Loucy (cell line): ENCODE measurements around the gene EBPL.

Experiments
- H2AFZ ChIP-seq: fragments of 200-600 bp; sonication (generic); 2 replicates; pipeline ENCODE4 v1.6.0; 2016; ENCODE audit warnings: antibody characterized with exemption, mild to moderate bottlenecking, low read length, moderate library complexity
- H3F3A ChIP-seq: fragments of 200-600 bp; 2 replicates; pipeline ENCODE4 v1.6.0; 2016; ENCODE audit warnings: antibody characterized with exemption, low read depth, mild to moderate bottlenecking
- H3K27me3 ChIP-seq: fragments of 200-600 bp; sonication (generic); 2 replicates; pipeline ENCODE4 v1.6.1; 2014; ENCODE audit warnings: low read length, mild to moderate bottlenecking; ENCODE audit not compliant: insufficient read depth, poor library complexity, severe bottlenecking
- H3K36me3 ChIP-seq: fragments of 200-600 bp; sonication (generic); 2 replicates; pipeline ENCODE4 v1.6.1; 2016; ENCODE audit warnings: low read length; ENCODE audit not compliant: insufficient read depth
- H3K4me1 ChIP-seq: fragments of 200-600 bp; sonication (generic); 2 replicates; pipeline ENCODE4 v1.5.1; 2014; ENCODE audit warnings: low read length, mild to moderate bottlenecking; ENCODE audit not compliant: insufficient read depth, poor library complexity, severe bottlenecking
- H3K4me2 ChIP-seq: fragments of 200-600 bp; sonication (generic); 2 replicates; pipeline ENCODE4 v1.6.0; 2014; ENCODE audit warnings: antibody characterized with exemption, low read length, low read depth, mild to moderate bottlenecking; ENCODE audit not compliant: poor library complexity, severe bottlenecking
- H3K4me3 ChIP-seq: fragments of 200-600 bp; sonication (generic); 2 replicates; pipeline ENCODE4 v1.5.1; 2014; ENCODE audit warnings: low read length, mild to moderate bottlenecking, mixed read lengths; ENCODE audit not compliant: poor library complexity, severe bottlenecking
- H3K79me2 ChIP-seq: fragments of 200-600 bp; sonication (generic); 2 replicates; pipeline ENCODE4 v1.6.1; 2014; ENCODE audit warnings: low read length; ENCODE audit not compliant: insufficient read depth
- H3K9ac ChIP-seq: fragments of 200-600 bp; sonication (generic); 2 replicates; pipeline ENCODE4 v1.6.0; 2014; ENCODE audit warnings: mild to moderate bottlenecking, low read depth, low read length, moderate library complexity; ENCODE audit not compliant: poor library complexity, severe bottlenecking
- H3K9me2 ChIP-seq: fragments of 200-600 bp; sonication (generic); replicated peaks from 2 replicates; pipeline ENCODE4 v1.6.1; 2016; ENCODE audit warnings: low read depth, low read length, mixed read lengths
- H3K9me3 ChIP-seq: fragments of 200-600 bp; sonication (generic); 2 replicates; pipeline ENCODE4 v1.6.1; 2014; ENCODE audit warnings: mild to moderate bottlenecking, antibody characterized with exemption, low read length, low read depth; ENCODE audit not compliant: insufficient read depth
- H4K20me1 ChIP-seq: fragments of 200-600 bp; sonication (generic); 2 replicates; pipeline ENCODE4 v1.6.0; 2014; ENCODE audit warnings: antibody characterized with exemption, low read length, mild to moderate bottlenecking; ENCODE audit not compliant: insufficient read depth, poor library complexity, severe bottlenecking
- CTCF ChIP-seq: fragments of 200-600 bp; sonication (generic); conservative IDR thresholded peaks from 2 replicates; pipeline ENCODE4 v1.5.1; 2014; ENCODE audit warnings: mild to moderate bottlenecking, antibody characterized with exemption, low read length
- EZH2phosphoT487 ChIP-seq: fragments of 200-600 bp; IDR thresholded peaks from 2 replicates; pipeline ENCODE4 v1.6.1; 2018; ENCODE audit warnings: antibody characterized with exemption, mild to moderate bottlenecking, moderate library complexity, borderline replicate concordance

EBPL gene

GRCh38 chr13:49638030-49638743, 53.1 kb downstream of the EBPL start:
- Histone ChIP-seq H3K27me3 (no peaks in the 10 kb centered on the region), H3K9me2 (no peaks in the 10 kb centered on the region), H3F3A (no peaks in the 10 kb centered on the region), H3K36me3 (no peaks in the 10 kb centered on the region), H3K79me2 (no peaks in the 10 kb centered on the region), H3K4me3 (no peak overlapping the region), H4K20me1 (no peaks in the 10 kb centered on the region), H3K9ac (no peak overlapping the region), H2AFZ (no peak overlapping the region), H3K4me1 (no peaks in the 10 kb centered on the region), H3K4me2 (no peak overlapping the region), H3K9me3 (no peaks in the 10 kb centered on the region)
- no peak for TF ChIP-seq CTCF
- TF ChIP-seq EZH2phosphoT487, result no peak

GRCh38 chr13:49636705-49637104, 54.6 kb downstream of the EBPL start:
- Histone ChIP-seq H2AFZ (no peak overlapping the region), H3K36me3 (no peaks in the 10 kb centered on the region), H3K4me1 (no peaks in the 10 kb centered on the region), H3F3A (no peaks in the 10 kb centered on the region), H3K4me3 (no peak overlapping the region), H3K9me3 (no peaks in the 10 kb centered on the region), H4K20me1 (no peaks in the 10 kb centered on the region), H3K9me2 (no peaks in the 10 kb centered on the region), H3K27me3 (no peaks in the 10 kb centered on the region), H3K79me2 (no peaks in the 10 kb centered on the region), H3K9ac (no peak overlapping the region), H3K4me2 (no peak overlapping the region)
- no peak for TF ChIP-seq EZH2phosphoT487

GRCh38 chr13:49635599-49636433, 55.5 kb downstream of the EBPL start:
- peak overlapping the region; percentile 64 for H2AFZ ChIP-seq
- no peaks in the 10 kb centered on the region for H4K20me1 ChIP-seq
- peak overlapping the region; percentile 36 for H3K4me3 ChIP-seq
- H3K9ac ChIP-seq, result peak overlapping the region; percentile 30
- TF ChIP-seq CTCF (no peak), EZH2phosphoT487 (no peak)
- no peaks in the 10 kb centered on the region for H3K36me3 ChIP-seq
- H3K4me2 ChIP-seq, result peak overlapping the region; percentile 55
- no peaks in the 10 kb centered on the region for H3K9me3 ChIP-seq
- no peaks in the 10 kb centered on the region for H3K4me1 ChIP-seq
- H3F3A ChIP-seq, result no peaks in the 10 kb centered on the region
- H3K79me2 ChIP-seq, result no peaks in the 10 kb centered on the region
- H3K9me2 ChIP-seq, result no peaks in the 10 kb centered on the region
- H3K27me3 ChIP-seq, result no peaks in the 10 kb centered on the region
